Measurements from ENCODE around the gene NOS1AP.
"Not testable (repeated sequence)": the region's sequence is repeated elsewhere in the genome, so short reads cannot be mapped to it uniquely, and the experiment has no call there.

Gene NOS1AP

GRCh38 chr1:162074276-162075005 lies 5.0 kb downstream of the NOS1AP start:
- Mint-ChIP-seq H3K27ac (no peak overlapping the region), H3K4me1 (peaks cover 9% of the 10 kb centered on the region), H3K9me3 (no peaks in the 10 kb centered on the region), H3K4me3 (no peak overlapping the region), H3K27me3 (peaks cover 81% of the 10 kb centered on the region)
- no peak for DNase-seq
- no peak for ATAC-seq

GRCh38 chr1:162075862-162076261 lies 6.4 kb downstream of the NOS1AP start:
- Mint-ChIP-seq H3K4me1 (no peaks in the 10 kb centered on the region), H3K27me3 (peaks cover 68% of the 10 kb centered on the region)

GRCh38 chr1:162077648-162078299 lies 8.3 kb downstream of the NOS1AP start:
- H3K27ac Mint-ChIP-seq = no peak overlapping the region
- ATAC-seq (no peak), DNase-seq (no peak)
- H3K9me3 Mint-ChIP-seq = no peaks in the 10 kb centered on the region
- peaks cover 49% of the 10 kb centered on the region for H3K27me3 Mint-ChIP-seq
- H3K4me3 Mint-ChIP-seq = no peak overlapping the region
- H3K4me1 Mint-ChIP-seq = no peaks in the 10 kb centered on the region

More at GRCh38 chr1:162075862-162076261, 6.4 kb downstream of the NOS1AP start:
- H3K4me3 Mint-ChIP-seq = no peak overlapping the region
- no peaks in the 10 kb centered on the region for H3K9me3 Mint-ChIP-seq
- no peak for ATAC-seq
- no peak for DNase-seq
- H3K27ac Mint-ChIP-seq = no peak overlapping the region

- peaks cover 47% of the 10 kb centered on the region for H3K27me3 Mint-ChIP-seq
- ATAC-seq (no peak), DNase-seq (no peak)
- H3K27ac Mint-ChIP-seq = no peak overlapping the region
- no peak overlapping the region for H3K4me3 Mint-ChIP-seq
- peaks cover 0 to 2% of the 10 kb centered on the region in 2 donors for H3K9me3 Mint-ChIP-seq
- H3K4me1 Mint-ChIP-seq = no peaks in the 10 kb centered on the region
Observed at GRCh38 chr1:162079030-162079429, 9.5 kb downstream of the NOS1AP start.

GRCh38 chr1:162080472-162081015 lies 11.1 kb downstream of the NOS1AP start:
- no peak overlapping the region for H3K27ac Mint-ChIP-seq
- no peak overlapping the region for H3K4me3 Mint-ChIP-seq
- no peaks in the 10 kb centered on the region for H3K4me1 Mint-ChIP-seq
- ATAC-seq = no peak
- H3K9me3 Mint-ChIP-seq = peaks cover 0 to 5% of the 10 kb centered on the region in 2 donors
- no peak for DNase-seq
- peaks cover 35% of the 10 kb centered on the region for H3K27me3 Mint-ChIP-seq

GRCh38 chr1:162081316-162081715 lies 11.8 kb downstream of the NOS1AP start:
- H3K27me3 Mint-ChIP-seq = peaks cover 28% of the 10 kb centered on the region
- no peak for ATAC-seq
- H3K4me1 Mint-ChIP-seq = no peaks in the 10 kb centered on the region
- no peak overlapping the region for H3K27ac Mint-ChIP-seq
- H3K4me3 Mint-ChIP-seq = no peak overlapping the region
- H3K9me3 Mint-ChIP-seq = peaks cover 0 to 5% of the 10 kb centered on the region in 2 donors
- no peak for DNase-seq

GRCh38 chr1:162082080-162082479 lies 12.6 kb downstream of the NOS1AP start:
- H3K27me3 Mint-ChIP-seq = peaks cover 25% of the 10 kb centered on the region
- not testable (repeated sequence) for H3K27ac Mint-ChIP-seq, H3K4me3 Mint-ChIP-seq, ATAC-seq, H3K4me1 Mint-ChIP-seq, H3K9me3 Mint-ChIP-seq, DNase-seq

GRCh38 chr1:162083273-162083672 lies 13.8 kb downstream of the NOS1AP start:
- Mint-ChIP-seq H3K9me3 (peaks cover 0 to 5% of the 10 kb centered on the region in 2 donors), H3K4me3 (no peak overlapping the region), H3K27me3 (peaks cover 16% of the 10 kb centered on the region), H3K27ac (no peak overlapping the region), H3K4me1 (no peaks in the 10 kb centered on the region)
- ATAC-seq (no peak), DNase-seq (no peak)

- ATAC-seq (no peak), DNase-seq (no peak)
- peaks cover 9% of the 10 kb centered on the region for H3K27me3 Mint-ChIP-seq
- no peaks in the 10 kb centered on the region for H3K4me1 Mint-ChIP-seq
- H3K4me3 Mint-ChIP-seq = no peak overlapping the region
- H3K9me3 Mint-ChIP-seq = peaks cover 0 to 5% of the 10 kb centered on the region in 2 donors
- H3K27ac Mint-ChIP-seq = no peak overlapping the region
Observed at GRCh38 chr1:162085991-162086390, 16.5 kb downstream of the NOS1AP start.

- no peak overlapping the region for H3K27ac Mint-ChIP-seq
- no peaks in the 10 kb centered on the region for H3K4me1 Mint-ChIP-seq
- no peak overlapping the region for H3K4me3 Mint-ChIP-seq
- no peak for DNase-seq
- H3K9me3 Mint-ChIP-seq = peaks cover 0 to 5% of the 10 kb centered on the region in 2 donors
- H3K27me3 Mint-ChIP-seq = peaks cover 20% of the 10 kb centered on the region
- no peak for ATAC-seq
Observed at GRCh38 chr1:162087111-162087510, 17.6 kb downstream of the NOS1AP start.

- ATAC-seq (no peak), DNase-seq (no peak)
- no peak overlapping the region for H3K4me3 Mint-ChIP-seq
- H3K9me3 Mint-ChIP-seq = peaks cover 0 to 5% of the 10 kb centered on the region in 2 donors
- no peaks in the 10 kb centered on the region for H3K4me1 Mint-ChIP-seq
- H3K27ac Mint-ChIP-seq = no peak overlapping the region
- H3K27me3 Mint-ChIP-seq = peaks cover 21% of the 10 kb centered on the region
Observed at GRCh38 chr1:162087574-162087973, 18.1 kb downstream of the NOS1AP start.

GRCh38 chr1:162088281-162088969 lies 18.9 kb downstream of the NOS1AP start:
- Mint-ChIP-seq H3K9me3 (peaks cover 0 to 5% of the 10 kb centered on the region in 2 donors), H3K27me3 (peaks cover 21% of the 10 kb centered on the region), H3K27ac (no peak overlapping the region), H3K4me1 (no peaks in the 10 kb centered on the region), H3K4me3 (no peak overlapping the region)
- ATAC-seq (no peak), DNase-seq (no peak)

- ATAC-seq = no peak
Observed at GRCh38 chr1:162089748-162090147, 20.3 kb downstream of the NOS1AP start.

GRCh38 chr1:162090378-162090777 lies 20.9 kb downstream of the NOS1AP start:
- DNase-seq (no peak), ATAC-seq (no peak)
- Mint-ChIP-seq H3K27me3 (peaks cover 21% of the 10 kb centered on the region), H3K27ac (no peak overlapping the region), H3K9me3 (no peaks in the 10 kb centered on the region), H3K4me3 (no peak overlapping the region), H3K4me1 (no peaks in the 10 kb centered on the region)

More at GRCh38 chr1:162089748-162090147, 20.3 kb downstream of the NOS1AP start:
- Mint-ChIP-seq H3K4me1 (no peaks in the 10 kb centered on the region), H3K27ac (no peak overlapping the region), H3K27me3 (peaks cover 17% of the 10 kb centered on the region), H3K4me3 (no peak overlapping the region), H3K9me3 (no peaks in the 10 kb centered on the region)
- no peak for DNase-seq

GRCh38 chr1:162091681-162092524 lies 22.4 kb downstream of the NOS1AP start:
- Mint-ChIP-seq H3K4me1 (no peaks in the 10 kb centered on the region), H3K4me3 (no peak overlapping the region), H3K27me3 (peaks cover 21% of the 10 kb centered on the region), H3K27ac (no peak overlapping the region), H3K9me3 (no peaks in the 10 kb centered on the region)
- no peak for ATAC-seq
- no peak for DNase-seq
